Activated CD8-positive, alpha-beta memory T cell treated with anti-CD3 and anti-CD28 coated beads for 1 hour (primary cell): Measurements from ENCODE around the gene ZDHHC5.
"Not testable (repeated sequence)": the region's sequence is repeated elsewhere in the genome, so short reads cannot be mapped to it uniquely, and the experiment has no call there.

Experiments used
- DNase-seq, 2 donors: peaks; one replicate each; pipeline ENCODE4 v3.0.0-alpha.2; 2020; ENCODE audit warnings: low read depth in 1 of 2; ENCODE audit errors: extremely low read depth in 1 of 2

ZDHHC5 gene

DNA sequence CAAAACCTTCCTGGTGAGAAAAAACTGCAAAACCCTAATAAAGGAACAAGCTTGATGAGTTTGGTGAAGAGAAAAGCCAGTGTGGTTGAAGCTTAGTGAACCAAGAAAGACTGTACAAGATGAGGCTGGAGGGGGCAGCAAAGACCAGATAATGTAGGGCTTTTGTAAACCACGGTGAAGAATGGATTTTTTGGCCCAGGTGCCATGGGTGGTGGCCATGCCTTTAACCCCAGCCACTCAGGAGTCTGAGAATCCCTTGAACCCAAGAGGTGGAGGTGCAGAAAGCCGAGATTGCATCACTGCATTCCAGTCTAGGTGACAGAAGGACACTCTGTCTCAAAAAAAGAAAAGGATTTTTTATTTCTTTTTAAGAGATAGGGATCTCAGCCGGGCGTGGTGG lies 5.0 kb upstream of the ZDHHC5 start:
- no peak for DNase-seq

DNA sequence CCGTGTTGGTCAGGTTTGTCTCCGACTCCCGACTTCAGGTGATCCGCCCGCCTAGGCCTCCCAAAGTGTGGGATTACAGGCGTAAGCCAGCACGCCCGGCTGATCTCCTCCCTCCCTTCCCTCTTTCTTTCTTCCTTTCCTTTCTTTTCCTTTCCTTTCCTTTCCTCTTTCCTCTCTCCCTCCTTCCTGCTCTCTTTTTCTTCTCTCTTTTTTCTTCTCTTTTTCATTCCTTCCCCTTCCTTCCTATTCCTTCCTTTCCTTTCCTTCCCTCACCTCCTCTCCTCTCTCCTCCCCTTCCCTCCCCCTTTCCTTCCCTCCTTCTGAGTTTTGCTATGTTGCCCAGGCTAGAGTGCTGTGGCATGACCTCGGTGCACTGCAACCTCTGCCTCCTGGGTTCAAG lies 3.9 kb upstream of the ZDHHC5 start:
- no peak for DNase-seq

DNA sequence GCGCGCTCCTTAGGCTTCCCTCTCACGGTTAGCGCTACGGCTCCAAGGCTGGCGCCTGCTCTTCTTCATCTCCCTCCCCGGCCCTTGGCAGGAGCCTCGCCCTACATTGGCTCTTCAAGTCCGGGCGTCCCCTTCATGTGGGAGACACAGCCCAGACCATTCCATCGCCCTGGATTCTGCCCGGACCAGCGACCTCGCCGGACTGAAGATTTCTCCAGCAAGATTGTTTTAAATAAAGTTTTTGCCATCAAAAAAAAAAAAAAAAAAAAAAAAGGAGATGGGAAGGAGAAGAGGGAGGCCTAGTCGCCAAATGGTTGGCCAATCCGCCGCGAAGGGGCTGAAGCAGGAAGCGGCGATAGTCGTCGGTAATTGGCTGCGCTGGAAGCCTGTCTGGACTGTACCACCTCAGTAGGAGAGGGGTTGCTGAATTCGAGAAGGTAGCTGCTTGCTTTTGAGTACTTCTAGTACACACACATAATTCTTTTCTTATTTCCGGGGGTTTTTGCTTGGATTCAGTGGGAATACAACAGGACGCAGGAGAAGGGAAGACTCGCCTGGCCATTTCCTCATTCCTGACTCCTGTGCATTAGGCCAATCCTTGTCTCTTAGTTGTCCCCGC lies 688 bp upstream of the ZDHHC5 start:
- peak; percentile 81 to 88 for DNase-seq

DNA sequence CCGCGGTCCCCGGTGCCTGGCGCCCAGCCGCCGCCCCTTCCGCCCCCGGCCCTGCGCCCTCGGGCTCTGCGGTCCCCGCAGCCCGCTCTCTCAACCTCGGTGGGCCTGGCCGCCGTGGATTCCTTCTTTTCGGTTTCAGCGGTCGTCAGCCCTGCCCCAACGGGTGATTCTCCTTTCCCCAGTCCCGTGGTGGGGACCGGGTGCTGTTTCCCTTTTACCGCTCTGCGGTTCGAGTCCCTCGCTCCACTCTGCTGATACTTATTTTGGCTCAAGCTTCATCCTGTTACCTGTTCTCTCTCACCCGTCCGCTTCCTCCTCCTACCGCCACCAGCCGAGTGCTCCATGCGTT lies 494 bp downstream of the ZDHHC5 start:
- no peak for DNase-seq

DNA sequence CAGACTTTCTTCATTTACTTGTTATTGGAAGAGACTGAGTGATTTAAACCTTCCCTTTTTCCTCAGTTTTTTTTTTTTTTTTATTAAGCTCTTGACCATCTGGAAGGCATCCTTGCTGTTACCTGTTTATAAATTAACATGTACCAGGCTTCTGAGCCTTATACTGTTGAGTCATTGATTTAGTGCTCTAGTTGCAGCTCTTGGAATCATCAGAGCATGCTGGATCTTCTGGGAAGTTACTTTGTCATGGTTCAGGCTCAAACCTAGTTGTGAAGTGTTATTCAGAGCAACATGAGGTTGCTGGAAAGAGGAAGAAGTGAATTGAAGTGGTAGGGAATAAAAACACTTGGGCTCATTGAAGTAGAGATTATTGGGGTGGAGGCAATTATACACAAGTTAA lies 6.3 kb downstream of the ZDHHC5 start:
- DNase-seq = no peak

DNA sequence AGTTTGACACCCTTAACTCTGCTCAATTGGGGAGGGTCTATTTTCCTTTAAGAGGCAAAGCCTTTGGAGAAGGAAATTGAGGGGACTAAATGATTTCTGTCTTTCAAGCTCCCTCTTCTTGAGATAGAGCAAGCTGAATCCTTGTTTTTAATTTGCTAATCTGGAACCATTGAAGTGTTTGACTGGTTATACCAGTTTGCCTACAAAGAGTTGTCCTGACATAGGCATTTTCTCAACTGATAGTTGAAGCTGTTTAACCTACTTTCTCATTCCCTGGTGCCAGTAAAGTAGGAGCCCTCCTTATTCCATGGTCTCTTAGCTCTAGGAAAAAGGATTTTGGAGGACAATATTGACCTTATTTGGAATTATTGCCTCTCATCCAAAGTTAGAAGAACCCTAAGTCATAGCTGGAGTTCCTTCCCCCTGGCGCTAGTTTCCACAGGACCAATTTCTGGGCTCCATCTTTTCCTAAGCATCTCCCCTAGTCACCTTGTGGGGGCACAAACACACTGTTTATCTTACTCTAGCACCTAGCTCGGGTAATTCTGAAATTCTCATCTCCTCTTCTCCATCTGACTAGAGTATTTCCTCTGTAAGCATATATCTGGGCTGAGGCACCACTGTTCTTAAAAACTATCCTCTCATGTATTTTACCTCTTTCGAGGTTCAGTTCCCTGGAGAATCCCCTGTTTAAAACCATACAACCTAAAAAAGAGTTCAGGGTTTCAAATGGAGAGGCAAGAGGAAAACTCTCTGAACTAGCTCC lies 7.4 kb downstream of the ZDHHC5 start:
- no peak for DNase-seq

DNA sequence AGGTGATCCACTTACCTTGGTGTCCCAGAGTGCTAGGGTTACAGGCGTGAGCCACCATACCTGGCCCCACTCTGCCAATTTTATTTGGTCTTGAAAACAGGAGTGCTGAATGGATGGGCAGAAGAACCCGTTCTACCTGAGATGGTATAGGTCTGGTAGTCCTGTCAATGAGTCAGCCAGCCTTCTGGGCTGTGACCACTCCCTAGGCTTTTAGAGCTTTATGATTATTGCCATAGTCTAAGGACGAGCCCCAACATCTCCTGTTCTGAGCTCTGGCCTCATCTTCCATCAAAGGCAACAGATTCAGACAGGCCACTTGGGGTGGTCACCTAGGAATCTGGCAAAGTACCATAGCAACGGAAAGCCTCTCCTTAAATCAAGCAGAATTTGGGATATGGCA lies 11.5 kb downstream of the ZDHHC5 start:
- no peak for DNase-seq

DNA sequence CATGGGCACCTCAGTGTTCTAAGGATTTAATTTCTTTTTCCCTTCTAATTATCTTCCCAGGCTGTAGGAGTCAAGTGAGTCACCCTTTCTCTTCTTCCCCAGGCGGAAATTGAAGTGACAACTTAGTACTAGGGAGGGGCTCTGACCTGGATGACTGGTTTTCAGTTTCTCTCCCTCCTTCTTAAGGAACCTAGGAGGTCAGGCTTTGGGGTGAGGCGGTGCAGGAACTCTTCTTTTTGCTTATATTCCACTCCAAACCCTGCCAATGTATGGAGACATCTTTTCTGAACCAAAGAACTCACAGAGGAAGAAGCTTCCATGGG lies 12.6 kb downstream of the ZDHHC5 start:
- no peak for DNase-seq

DNA sequence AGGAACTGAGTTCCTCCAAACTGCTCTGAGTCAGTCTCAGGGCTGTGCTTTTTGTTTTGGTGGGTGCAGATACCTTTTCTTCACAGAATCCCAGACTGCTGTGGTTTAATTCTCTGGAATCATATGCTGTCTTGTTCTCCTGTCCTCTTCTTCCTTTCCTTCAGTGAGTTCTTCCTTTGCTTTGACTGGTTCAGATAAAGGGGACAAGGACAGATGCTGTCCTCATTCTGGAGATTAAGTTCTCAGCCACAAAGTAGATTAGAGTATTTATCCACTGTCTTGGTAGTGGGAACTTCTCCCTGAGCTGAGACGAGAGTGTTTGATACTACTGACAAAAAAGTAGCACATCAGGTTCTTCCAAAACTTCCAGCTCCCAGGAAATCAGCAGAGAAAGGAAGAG lies 13.3 kb downstream of the ZDHHC5 start:
- DNase-seq = no peak

DNA sequence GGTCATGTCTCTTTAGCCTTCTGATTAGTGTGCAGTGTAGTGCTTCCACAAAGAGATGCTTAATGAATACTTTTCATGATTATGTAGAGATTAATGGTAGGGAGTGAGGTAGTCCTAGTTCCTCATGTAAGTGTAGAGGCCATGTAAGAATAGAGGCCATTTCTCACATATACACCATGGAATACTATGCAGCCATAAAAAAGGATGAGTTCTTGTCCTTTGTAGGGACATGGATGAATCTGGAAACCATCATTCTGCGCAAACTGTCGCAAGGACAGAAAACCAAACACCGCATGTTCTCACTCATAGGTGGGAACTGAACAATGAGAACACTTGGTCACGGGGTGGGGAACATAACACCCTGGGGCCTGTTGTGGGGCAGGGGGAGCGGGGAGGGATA lies 22.6 kb downstream of the ZDHHC5 start:
- DNase-seq = not testable (repeated sequence)

DNA sequence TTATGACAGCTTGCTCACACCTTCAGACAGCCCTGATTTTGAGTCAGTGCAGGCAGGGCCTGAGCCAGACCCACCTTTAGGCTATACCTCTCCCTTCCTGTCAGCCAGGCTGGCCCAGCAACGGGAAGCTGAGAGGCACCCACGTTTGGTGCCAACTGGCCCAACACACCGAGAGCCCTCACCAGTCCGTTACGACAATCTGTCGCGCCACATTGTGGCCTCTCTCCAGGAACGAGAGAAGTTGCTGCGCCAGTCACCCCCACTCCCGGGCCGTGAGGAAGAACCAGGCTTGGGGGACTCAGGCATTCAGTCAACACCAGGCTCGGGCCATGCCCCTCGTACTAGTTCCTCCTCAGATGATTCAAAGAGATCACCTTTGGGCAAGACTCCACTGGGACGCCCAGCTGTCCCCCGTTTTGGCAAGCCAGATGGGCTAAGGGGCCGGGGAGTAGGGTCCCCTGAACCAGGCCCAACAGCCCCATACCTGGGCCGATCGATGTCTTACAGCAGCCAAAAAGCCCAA lies 31.0 kb downstream of the ZDHHC5 start:
- no peak for DNase-seq

DNA sequence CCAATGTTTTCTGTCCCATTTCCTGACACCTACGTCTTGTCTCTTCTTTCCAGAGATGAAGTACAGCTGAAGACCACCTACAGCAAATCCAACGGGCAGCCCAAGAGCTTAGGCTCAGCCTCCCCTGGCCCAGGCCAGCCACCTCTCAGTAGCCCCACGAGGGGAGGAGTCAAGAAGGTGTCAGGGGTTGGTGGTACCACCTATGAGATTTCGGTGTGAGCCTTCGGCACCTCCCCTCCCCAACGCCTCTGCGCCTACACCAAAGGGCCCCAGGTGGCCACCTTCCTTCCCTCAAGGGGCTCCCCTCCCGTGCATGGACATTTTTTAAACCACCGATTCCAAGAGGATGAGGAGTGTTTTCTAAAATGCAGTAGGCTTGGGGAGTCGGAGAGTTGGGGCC lies 31.9 kb downstream of the ZDHHC5 start:
- no peak for DNase-seq

DNA sequence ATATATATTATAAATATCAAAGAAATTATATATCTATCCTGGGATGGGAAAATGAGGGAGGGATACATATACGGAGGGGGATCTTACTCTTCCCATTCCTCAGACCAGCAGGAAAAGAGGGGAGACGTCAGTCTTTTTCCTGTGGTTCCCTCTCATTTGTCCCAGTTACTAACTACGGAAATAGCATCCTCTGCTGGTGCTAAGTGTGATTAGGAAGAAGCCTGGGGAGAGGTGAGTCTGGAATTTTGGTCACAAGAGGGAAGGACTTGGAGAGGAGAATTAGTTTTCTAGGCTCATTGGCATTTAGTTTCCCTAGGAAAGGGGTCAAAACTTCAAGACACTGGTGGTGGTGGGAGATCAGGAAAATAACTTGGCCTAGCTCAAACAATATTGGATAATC lies 32.5 kb downstream of the ZDHHC5 start:
- DNase-seq = no peak

DNA sequence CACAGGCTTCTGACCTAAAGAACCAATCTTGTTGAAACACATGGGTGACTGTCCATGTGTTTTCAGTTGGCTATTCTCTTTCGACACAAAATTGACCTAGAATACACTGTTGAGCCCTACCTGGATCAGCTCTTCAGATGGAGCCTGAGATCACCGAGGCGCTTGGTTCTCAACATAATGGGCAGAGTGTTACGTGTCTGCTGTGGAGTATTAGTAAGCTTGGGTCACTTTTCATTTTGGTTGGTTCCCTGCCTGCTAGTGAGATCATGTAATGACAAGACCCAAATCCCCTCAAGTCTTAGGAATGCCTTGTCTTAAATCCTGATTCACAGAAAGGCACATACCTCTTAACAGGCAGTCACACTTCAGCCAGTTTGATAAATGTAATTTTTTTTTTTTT lies 35.4 kb downstream of the ZDHHC5 start:
- DNase-seq = no peak

DNA sequence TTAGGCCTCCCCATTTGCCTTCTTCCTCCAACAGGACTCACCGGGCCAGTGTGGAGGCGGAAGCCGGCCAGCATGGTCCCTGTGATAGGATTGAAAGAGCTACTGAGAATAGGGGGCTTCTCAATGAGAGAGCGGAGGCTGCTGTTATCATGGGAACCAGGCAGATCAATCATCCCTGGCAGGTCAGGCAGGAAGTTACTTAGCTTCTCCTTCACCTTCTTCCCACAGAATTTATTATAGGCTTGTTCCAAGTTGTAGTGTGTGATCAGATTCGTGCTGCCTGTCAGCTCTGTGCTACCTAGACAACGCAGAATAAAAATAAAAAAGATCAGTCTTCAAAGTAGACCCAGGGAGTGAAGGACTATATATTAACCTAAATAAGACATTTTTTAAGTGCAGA lies 37.0 kb downstream of the ZDHHC5 start:
- DNase-seq = no peak

DNA sequence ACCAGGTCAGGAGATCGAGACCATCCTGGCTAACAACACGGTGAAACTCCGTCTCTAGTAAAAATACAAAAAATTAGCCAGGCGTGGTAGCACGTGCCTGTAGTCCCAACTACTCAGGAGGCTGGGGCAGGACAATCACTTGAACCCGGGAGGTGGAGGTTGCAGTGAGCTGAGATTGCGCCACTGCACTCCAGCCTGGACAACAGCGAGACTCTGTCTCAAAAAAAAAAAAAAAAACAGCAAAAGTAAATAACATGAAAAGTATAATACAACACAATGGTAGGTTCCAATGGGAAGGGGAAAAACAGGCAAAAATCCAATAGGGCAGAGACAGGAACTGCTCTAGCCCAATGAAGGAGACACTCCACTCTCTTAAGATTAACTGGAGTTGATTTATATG lies 37.5 kb downstream of the ZDHHC5 start:
- DNase-seq = not testable (repeated sequence)

DNA sequence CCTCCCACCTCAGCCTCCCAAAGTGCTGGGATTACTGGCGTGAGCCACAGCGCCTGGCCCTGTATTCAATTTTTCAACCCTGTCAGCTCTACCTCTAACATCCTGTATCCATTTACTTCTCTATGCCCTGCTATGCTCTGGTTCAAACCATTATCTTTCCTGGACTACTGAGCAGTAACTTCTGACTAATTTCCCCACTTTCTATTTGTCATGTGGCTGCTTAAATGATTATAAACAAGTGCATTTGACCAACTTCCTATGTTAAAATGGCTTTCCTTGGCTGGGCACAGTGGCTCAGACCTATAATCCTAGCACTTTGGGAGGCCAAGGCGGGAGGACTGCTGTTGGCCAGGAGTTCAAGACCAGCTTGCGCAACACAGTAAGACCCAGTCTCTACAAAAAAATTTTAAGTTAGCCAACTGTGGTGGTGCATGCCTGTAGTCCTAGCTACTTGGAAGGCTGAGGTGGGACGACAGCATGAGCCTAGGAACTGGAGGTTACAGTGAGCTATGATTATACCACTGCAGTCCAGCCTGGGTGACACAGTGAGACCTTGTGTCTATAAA lies 42.0 kb downstream of the ZDHHC5 start:
- no peak for DNase-seq

DNA sequence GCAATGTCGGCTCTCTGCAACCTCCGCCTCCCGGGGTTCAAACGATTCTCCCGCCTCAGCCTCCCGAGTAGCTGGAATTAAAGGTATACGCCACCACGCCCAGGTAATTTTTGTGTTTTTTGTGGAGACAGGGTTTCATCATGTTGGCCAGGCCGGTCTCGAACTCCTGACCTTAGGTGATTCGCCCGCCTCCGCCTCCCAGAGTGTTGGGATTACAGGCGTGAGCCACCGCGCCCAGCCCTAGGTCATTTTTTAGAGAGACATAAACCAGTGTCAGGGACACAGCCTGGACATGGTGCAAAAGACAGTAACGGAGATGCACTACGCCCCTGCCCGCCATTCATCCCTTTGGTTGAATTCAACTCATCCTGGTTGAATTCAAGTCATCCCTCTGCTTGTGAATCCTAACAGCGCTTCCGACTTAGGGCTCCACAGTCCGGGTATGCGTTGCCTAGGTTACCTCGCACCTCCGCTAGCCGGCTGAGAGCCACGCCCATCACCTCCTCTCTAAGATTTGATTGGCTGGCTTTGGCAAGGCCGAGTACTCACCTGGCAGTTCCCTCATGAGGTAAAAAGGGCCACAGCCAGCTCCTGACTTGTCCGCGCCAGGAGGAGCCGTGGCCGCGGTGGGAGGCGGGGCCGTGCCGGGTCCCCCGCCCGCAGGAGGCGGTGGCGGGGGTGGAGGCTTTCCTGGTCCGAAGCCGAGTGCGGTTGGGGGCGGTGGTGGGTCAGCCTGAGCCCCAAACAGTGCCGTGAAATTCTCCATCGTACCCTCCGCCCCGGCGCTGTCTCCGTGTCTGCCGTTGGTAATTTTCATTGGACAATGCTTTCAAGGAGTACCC lies 43.7 kb downstream of the ZDHHC5 start, which contains the start of gene MED19:
TSS of gene MED19 (minus strand) at position 802 of the 842 bp plus-strand sequence. CDS start at position 766, 36 bp downstream.
- peak; percentile 36 to 49 for DNase-seq

DNA sequence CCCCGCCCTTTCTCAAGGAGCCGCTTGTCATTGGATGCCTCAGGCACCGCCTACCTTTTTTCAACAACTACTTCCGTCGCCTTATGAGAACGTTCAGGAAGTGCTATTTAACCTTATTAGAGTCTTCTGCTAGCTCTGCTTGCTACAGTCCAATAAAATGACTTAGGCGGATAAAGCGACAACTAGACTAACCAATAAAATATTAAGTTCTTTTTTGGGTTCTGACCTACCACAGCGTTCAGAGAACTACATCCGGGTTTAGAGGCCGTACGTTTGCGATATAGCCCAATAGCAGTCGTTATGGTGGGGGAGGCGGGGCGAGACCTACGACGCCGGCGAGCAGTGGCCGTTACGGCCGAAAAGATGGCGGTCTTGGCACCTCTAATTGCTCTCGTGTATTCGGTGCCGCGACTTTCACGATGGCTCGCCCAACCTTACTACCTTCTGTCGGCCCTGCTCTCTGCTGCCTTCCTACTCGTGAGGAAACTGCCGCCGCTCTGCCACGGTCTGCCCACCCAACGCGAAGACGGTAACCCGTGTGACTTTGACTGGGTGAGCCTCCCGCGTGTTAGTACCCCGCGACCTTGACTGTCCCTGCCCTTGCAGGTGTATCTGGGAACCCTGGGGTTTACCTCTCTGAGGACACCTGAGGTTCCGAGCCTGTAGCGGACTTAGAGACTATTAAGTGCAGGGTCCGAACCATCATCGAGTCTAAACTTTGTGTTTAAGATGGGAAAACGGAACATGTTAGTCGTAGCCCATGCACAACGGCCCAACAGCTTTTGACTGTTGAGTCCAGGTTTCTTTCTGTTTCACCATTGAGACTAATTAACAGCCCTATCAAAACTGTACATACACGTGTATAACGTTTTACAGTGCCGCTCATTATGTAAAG lies 44.6 kb downstream of the ZDHHC5 start, which contains the start of gene TMX2:
TSS of gene TMX2 (plus strand) at position 338 of the 895 bp plus-strand sequence. CDS start at position 364, 26 bp downstream.
- peak; percentile 73 to 75 for DNase-seq

DNA sequence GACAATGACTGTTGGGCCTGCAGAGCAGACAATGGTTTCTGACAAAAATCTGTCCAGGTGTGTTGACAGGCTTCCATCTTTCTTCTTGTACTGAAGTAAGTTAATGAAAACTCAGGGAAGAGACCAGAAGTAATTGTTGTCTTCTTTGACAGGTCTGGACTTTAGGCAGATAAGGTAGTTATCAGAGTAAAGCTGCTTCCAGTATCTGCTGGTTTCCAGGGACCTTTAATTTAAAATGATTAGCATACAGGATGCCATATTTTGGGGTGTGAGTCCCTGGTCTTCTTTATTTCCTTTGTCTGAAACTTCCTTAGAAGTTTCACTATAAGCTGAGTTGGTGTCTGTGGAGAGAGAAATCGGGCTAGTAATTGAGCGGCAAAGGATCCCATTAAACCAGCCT lies 45.9 kb downstream of the ZDHHC5 start:
- no peak for DNase-seq
